ENCODE data around the gene CNTD1.
"Not testable (repeated sequence)": the region's sequence is repeated elsewhere in the genome, so short reads cannot be mapped to it uniquely, and the experiment has no call there.

Gene CNTD1

DNA sequence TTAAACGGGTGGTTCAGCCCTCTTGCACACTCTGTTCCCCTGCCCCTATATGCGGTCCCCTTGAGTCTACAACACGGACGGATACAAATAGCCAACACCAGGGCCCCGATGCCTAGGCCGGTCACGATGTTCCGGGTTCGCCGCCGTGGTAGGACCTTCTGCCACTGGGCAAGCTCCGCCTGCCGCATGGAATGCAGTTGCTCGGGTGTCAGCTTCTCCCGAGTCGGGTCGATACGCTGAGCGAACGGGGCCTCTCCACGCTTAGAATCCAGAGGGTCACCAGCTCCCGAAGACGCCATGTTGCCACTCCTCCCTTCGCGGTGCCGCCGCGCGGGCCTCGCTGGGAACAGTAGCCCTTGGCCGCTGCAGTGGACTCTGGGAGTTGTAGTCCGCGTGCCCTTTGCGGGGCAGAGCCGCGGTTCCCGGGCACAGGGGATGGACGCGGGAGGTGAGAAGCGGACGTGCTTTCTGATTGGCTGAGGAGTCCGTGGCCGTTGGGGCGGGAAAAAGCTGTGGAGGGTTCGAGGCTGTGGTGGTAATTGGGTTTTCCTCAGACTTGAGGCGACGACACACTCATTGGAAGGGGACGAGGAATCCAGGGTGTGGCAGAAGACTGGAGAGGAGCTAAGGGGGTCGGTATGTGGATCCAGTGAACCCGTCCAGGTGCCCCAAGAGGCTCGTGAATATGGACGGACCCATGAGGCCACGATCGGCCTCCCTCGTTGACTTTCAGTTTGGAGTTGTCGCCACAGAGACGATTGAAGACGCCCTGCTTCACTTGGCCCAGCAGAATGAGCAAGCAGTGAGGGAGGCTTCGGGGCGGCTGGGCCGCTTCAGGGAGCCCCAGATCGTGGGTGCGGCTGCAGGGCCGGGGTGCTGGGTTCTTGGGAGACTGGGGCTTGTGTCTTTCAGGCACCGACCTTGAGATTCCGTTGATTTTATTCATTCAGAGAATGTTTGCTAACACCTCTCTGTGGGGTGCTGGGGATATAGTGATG, at the start of gene CNTD1, which contains the start of gene COA3:
Gene CNTD1 (plus strand): TSS at position 479 of the 998 bp plus-strand sequence. CDS start 207 bp downstream, at position 686.
Gene COA3 (minus strand): TSS at position 322 of the 998 bp plus-strand sequence. CDS start 23 bp downstream, at position 299.
- DNase-seq: peak; percentile 63

DNA sequence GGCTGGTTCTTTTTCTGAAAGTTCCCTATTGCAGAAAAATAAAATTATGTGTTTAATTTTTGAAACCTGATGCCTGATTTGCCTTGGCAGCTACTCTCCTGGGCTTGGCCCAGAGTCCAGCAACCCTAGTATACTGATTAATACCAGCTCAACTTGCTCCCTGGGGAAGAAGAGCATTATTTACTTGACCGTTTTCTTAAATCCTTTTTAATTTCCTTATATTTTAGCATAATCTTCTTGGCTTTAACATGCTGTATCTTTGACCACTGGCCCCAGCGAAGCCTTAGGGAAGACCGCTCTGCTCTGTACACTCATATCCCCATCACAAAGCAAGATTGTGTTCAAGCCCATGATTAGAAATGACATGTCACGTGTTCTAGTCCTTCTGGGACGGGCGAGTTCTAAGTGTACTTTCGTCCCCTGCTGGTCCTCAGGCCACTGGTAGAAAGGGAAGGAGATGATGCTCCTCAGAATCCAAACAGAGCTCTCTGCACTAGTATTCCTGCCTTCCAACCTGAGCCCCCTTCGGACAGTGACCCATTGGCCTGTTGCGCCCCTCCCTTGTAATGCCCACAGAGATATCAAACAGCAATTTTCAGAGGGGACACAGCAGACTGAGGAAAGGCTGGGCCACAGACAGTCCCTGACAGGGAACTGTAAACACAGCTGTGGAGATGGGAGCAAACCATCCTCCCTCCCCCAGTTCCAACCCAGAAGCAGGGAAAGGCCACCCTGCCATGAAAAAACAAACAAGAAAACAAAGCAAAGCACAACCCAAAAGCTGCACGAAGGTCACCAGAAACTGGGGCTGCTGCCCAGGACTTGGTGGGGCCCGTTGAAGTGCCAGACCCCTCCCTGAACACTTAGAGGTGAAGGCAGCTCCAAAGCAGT, 49.5 kb upstream of the CNTD1 start:
- DNase-seq: no peak

- no peak for DNase-seq
Measured at GRCh38 chr17:42750739-42751344, 47.8 kb upstream of the CNTD1 start.

DNA sequence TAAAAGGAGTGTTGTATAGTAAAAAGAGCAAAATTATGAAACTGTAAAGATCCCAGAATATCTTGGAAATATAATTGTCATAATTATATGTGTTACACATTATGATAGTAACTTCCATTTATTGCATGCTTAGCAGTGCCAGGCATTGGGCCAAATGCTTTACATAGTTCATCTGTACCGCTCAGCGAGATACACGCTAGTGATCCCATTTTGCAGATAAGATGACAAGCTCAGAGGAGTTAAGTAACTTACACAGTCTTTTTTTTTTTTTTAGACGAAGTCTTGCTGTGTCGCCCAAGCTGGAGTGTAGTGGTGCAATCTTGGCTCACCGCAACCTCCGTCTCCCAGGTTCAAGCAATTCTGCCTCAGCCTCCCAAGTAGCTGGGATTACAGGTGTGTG, 47.0 kb upstream of the CNTD1 start:
- DNase-seq: no peak

GRCh38 chr17:42754782-42755181, 43.9 kb upstream of the CNTD1 start:
- no peak for DNase-seq

DNA sequence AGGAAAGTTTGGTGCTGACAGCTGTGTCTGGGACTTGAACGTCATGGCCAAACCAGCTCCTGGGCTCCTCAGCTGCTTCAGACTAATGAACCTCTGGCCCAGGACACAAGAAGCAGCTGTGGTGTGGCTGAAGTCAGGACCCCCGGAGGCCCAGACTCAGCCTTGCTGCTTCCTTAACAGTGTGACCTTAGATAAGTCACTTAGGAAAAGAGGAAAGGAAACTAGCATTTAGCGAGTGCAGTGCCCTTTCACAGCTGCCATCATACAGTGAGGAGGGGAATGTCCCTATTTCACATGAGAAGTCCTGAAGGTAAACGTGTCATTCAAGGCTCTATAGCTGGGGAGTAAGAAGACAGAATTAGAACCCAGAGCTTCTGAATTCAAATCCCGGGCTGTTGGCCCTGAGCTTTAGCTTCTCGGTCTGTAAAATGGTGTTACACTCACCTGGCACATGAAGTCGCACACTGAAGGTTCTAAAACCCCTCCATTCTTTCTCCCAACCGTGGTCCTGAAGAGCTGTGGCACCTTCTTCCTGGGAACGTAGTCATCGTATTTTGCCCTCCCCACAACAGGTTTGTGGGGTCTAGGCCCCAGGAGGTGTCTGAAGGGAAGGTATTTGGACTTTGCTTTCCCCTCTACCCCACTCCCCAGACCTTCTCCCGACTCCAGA, 38.5 kb upstream of the CNTD1 start:
- no peak for DNase-seq

GRCh38 chr17:42760652-42761581, 37.7 kb upstream of the CNTD1 start, which contains the start of gene RAMP2:
TSS of gene RAMP2 (plus strand) at chr17:42761227. CDS start at chr17:42761262, 35 bp downstream.
- DNase-seq: no peak

GRCh38 chr17:42761638-42762037, 37.0 kb upstream of the CNTD1 start:
- no peak for DNase-seq

DNA sequence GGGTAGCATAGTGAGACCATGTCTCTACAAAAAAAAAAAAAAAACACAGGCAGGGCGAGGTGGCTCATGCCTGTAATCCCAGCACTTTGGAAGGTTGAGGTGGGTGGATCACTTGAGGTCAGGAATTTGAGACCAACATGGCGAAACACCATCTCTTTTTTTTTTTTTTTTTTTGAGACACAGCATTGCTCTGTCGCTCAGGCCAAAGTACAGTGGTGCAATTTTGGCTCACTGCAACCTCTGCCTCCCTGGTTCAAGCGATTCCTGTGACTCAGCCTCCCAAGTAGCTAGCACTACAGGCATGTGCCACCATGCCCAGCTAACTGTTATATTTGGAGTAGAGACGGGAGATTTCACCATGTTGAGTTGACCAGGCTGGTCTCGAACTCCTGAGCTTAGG, 32.5 kb upstream of the CNTD1 start:
- DNase-seq: no peak

- DNase-seq: no peak
Measured at GRCh38 chr17:42767512-42767911, 31.1 kb upstream of the CNTD1 start.

GRCh38 chr17:42768006-42768405, 30.7 kb upstream of the CNTD1 start:
- DNase-seq: not testable (repeated sequence)

DNA sequence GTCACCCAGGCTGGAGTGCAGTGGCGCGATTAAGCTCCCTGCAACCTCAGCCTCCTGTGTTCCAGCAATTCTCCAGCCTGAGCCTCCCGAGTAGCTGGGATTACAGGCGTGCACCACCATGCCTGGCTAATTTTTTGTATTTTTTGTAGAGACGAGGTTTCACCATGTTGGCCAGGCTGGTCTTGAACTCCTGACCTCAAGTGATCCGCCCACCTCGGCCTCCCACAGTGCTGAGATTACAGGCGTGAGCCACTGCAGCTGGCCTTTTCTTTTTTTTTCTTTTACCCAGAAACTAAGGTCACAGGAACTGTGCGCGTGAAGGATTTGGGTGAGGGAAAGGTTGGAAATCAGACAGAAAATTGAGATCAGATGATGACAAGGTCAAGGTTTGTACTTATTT, 28.7 kb upstream of the CNTD1 start:
- DNase-seq: not testable (repeated sequence)

GRCh38 chr17:42772945-42773289, 25.7 kb upstream of the CNTD1 start:
- DNase-seq: no peak

- peak; percentile 62 for DNase-seq
Measured at GRCh38 chr17:42773290-42774035, 25.2 kb upstream of the CNTD1 start, which contains the start of gene VPS25. TSS of gene VPS25 (plus strand) at chr17:42773449. CDS start at chr17:42773476, 27 bp downstream.

- DNase-seq: no peak
Measured at GRCh38 chr17:42774066-42774745, 24.5 kb upstream of the CNTD1 start.

GRCh38 chr17:42775534-42776098, 23.0 kb upstream of the CNTD1 start:
- DNase-seq: no peak

GRCh38 chr17:42778570-42778969, 20.1 kb upstream of the CNTD1 start:
- DNase-seq: no peak

- no peak for DNase-seq
Measured at GRCh38 chr17:42779304-42779935, 19.2 kb upstream of the CNTD1 start.

Data from activated CD4-positive, alpha-beta T cell treated with anti-CD3 and anti-CD28 coated beads for 1 hour (primary cell).